ENCODE data around the gene OBP2B. TPM values are rescaled to one million over a fixed set of nuclear protein-coding genes. Genes with fewer than 3 reads are reported as not detected.
A peak's percentile ranks its signal among the peaks of the same experiment; 100 is the strongest.
"Not testable (repeated sequence)": the region's sequence is repeated elsewhere in the genome, so short reads cannot be mapped to it uniquely, and the experiment has no call there.

Gene OBP2B
- total RNA-seq, 2 donors from 2014 or later = not detected

- no peak for DNase-seq
- Histone ChIP-seq H3K27me3 (no peaks in the 10 kb centered on the region), H3K27ac (no peak overlapping the region), H3K4me1 (no peaks in the 10 kb centered on the region), H3K9me3 (no peaks in the 10 kb centered on the region), H3K4me3 (no peak overlapping the region), H3K36me3 (replicated peaks in 1 of 2; ENCODE audit: insufficient read depth in 1 of 2, low read depth in 2 of 2) (no peaks in the 10 kb centered on the region)
- no peak for ATAC-seq
- WGBS, 2 donors = 57 to 64% methylated on average over 25 to 38 of the region's 38 CpGs
- intact Hi-C loops (cut with DNase I) = no loop called here
- TF ChIP-seq CTCF (IDR thresholded peaks at IDR 0.05) = no peak
These were observed 16.3 kb upstream of the OBP2B start for GRCh38 chr9:133225171-133226011.

GRCh38 chr9:133224762-133225161, 15.7 kb upstream of the OBP2B start:
- no peak overlapping the region for H3K27ac ChIP-seq
- 82 to 88% methylated on average over 4 to 12 of the region's 12 CpGs for WGBS, 2 donors
- intact Hi-C loops (cut with DNase I) = no loop called here
- no peaks in the 10 kb centered on the region for H3K36me3 ChIP-seq (replicated peaks in 1 of 2; ENCODE audit: insufficient read depth in 1 of 2, low read depth in 2 of 2)
- ATAC-seq = no peak
- no peak for DNase-seq
- H3K4me1 ChIP-seq = no peaks in the 10 kb centered on the region
- H3K27me3 ChIP-seq = no peaks in the 10 kb centered on the region
- H3K4me3 ChIP-seq = no peak overlapping the region
- no peaks in the 10 kb centered on the region for H3K9me3 ChIP-seq
- TF ChIP-seq CTCF (IDR thresholded peaks at IDR 0.05) (no peak), POLR2A (IDR thresholded peaks at IDR 0.05) (no peak)

- H3K36me3 ChIP-seq (replicated peaks in 1 of 2; ENCODE audit: insufficient read depth in 1 of 2, low read depth in 2 of 2); H3K27ac ChIP-seq; H3K4me1 ChIP-seq; H3K27me3 ChIP-seq; H3K9me3 ChIP-seq; H3K4me3 ChIP-seq; ATAC-seq; intact Hi-C loops (cut with DNase I): not testable (repeated sequence)
- 53 to 54% methylated on average over 13 of the region's 13 CpGs for WGBS, 2 donors
- DNase-seq = peak in 1 of 4 donors; percentile 5
These were observed 14.2 kb upstream of the OBP2B start for GRCh38 chr9:133223159-133223756.

- H3K27ac ChIP-seq; H3K36me3 ChIP-seq (replicated peaks in 1 of 2; ENCODE audit: insufficient read depth in 1 of 2, low read depth in 2 of 2); H3K27me3 ChIP-seq; intact Hi-C loops (cut with DNase I); H3K4me1 ChIP-seq; H3K9me3 ChIP-seq; ATAC-seq; H3K4me3 ChIP-seq; DNase-seq: not testable (repeated sequence)
- WGBS, 2 donors = 70 to 72% methylated on average over 4 to 12 of the region's 12 CpGs
These were observed 12.9 kb upstream of the OBP2B start for GRCh38 chr9:133221994-133222393.

GRCh38 chr9:133221177-133221809, 12.2 kb upstream of the OBP2B start:
- Histone ChIP-seq H3K27ac (no peak overlapping the region), H3K36me3 (replicated peaks in 1 of 2; ENCODE audit: insufficient read depth in 1 of 2, low read depth in 2 of 2) (no peaks in the 10 kb centered on the region), H3K9me3 (no peaks in the 10 kb centered on the region), H3K4me3 (no peak overlapping the region), H3K4me1 (no peaks in the 10 kb centered on the region), H3K27me3 (no peaks in the 10 kb centered on the region)
- intact Hi-C loops (cut with DNase I) = no loop called here
- ATAC-seq = no peak
- no peak for DNase-seq
- WGBS, 2 donors = 67 to 73% methylated on average over 11 to 12 of the region's 12 CpGs
- TF ChIP-seq CTCF (IDR thresholded peaks at IDR 0.05) (no peak), POLR2A (IDR thresholded peaks at IDR 0.05) (no peak)

GRCh38 chr9:133218049-133218975, 9.3 kb upstream of the OBP2B start:
- H3K27ac ChIP-seq; ATAC-seq; H3K9me3 ChIP-seq; intact Hi-C loops (cut with DNase I); H3K36me3 ChIP-seq (replicated peaks in 1 of 2; ENCODE audit: insufficient read depth in 1 of 2, low read depth in 2 of 2); H3K27me3 ChIP-seq; DNase-seq; H3K4me3 ChIP-seq; H3K4me1 ChIP-seq: not testable (repeated sequence)
- 56 to 60% methylated on average over 18 to 19 of the region's 19 CpGs for WGBS, 2 donors

- DNase-seq = peak in 1 of 4 donors; percentile 9
- ATAC-seq = not testable (repeated sequence)
These were observed 8.4 kb upstream of the OBP2B start for GRCh38 chr9:133217333-133217988.

More at GRCh38 chr9:133217333-133217988, 8.4 kb upstream of the OBP2B start:
- H3K4me1 ChIP-seq; intact Hi-C loops (cut with DNase I); H3K27ac ChIP-seq; H3K4me3 ChIP-seq; H3K27me3 ChIP-seq; H3K36me3 ChIP-seq (replicated peaks in 1 of 2; ENCODE audit: insufficient read depth in 1 of 2, low read depth in 2 of 2); H3K9me3 ChIP-seq: not testable (repeated sequence)
- 50 to 51% methylated on average over 11 to 12 of the region's 12 CpGs for WGBS, 2 donors

Data from body of pancreas (tissue), 4 donors.